Aorta (tissue), 5 donors: ENCODE data around the gene EWSR1. TPM values are rescaled to one million over a fixed set of nuclear protein-coding genes. Genes with fewer than 3 reads are reported as not detected.

ENCODE experiments used
- ATAC-seq: fragments of 200-7000 bp; cut with Tn5 transposase; one replicate; pipeline ENCODE4 v1.9.1; 2022; ENCODE audit warnings: moderate library complexity; ENCODE audit not compliant: low FRiP score
- DNase-seq, 2 donors: peaks; one replicate each; pipeline ENCODE4 v3.0.0-alpha.2; 2020
- H3K27ac ChIP-seq, 2 donors: one replicate each; pipeline ENCODE4 v1.5.1; 2013; ENCODE audit warnings: low read length in 2 of 2, mild to moderate bottlenecking in 2 of 2, moderate library complexity in 2 of 2, control low read depth in 1 of 2, inconsistent platforms in 1 of 2, low read depth in 1 of 2
- H3K27me3 ChIP-seq, 2 donors: one replicate each; pipeline ENCODE4 v1.6.1; 2013; ENCODE audit warnings: control low read depth in 1 of 2, low read length in 1 of 2, mild to moderate bottlenecking in 1 of 2, moderate library complexity in 1 of 2; ENCODE audit not compliant: insufficient read depth in 2 of 2, control insufficient read depth in 1 of 2
- H3K36me3 ChIP-seq, 2 donors: one replicate each; pipeline ENCODE4 v1.6.1; 2013; ENCODE audit warnings: control low read depth in 1 of 2, low read length in 1 of 2, mild to moderate bottlenecking in 1 of 2; ENCODE audit not compliant: insufficient read depth in 2 of 2, control insufficient read depth in 1 of 2
- H3K4me1 ChIP-seq, 2 donors: one replicate each; pipeline ENCODE4 v1.6.1; 2013; ENCODE audit warnings: low read length in 2 of 2, control low read depth in 1 of 2, mild to moderate bottlenecking in 1 of 2, moderate library complexity in 1 of 2; ENCODE audit not compliant: insufficient read depth in 2 of 2, control insufficient read depth in 1 of 2
- H3K4me3 ChIP-seq, 2 donors: one replicate each; pipeline ENCODE4 v1.5.1; 2013; ENCODE audit warnings: low read length in 2 of 2, control low read depth in 1 of 2, mild to moderate bottlenecking in 1 of 2
- H3K9me3 ChIP-seq: one replicate; pipeline ENCODE4 v1.6.1; 2013; ENCODE audit warnings: mild to moderate bottlenecking, low read length; ENCODE audit not compliant: control insufficient read depth
- WGBS, 2 donors: extraction: QIAGEN DNeasy Blood & Tissue Kit; methylation state at CpG; one replicate each; pipeline ENCODE4 v1.1.7; 2013; 5-methylcytosine and 5-hydroxymethylcytosine counted together
- intact Hi-C, 2 donors: fragments of 100-400 bp; cut with DNase I; formaldehyde crosslinking; loops; one replicate each; pipeline versions ENCODE4 v1.14.2 to v1.15.0; 2022
- microRNA-seq, 2 donors: library from miRNA; unstranded; fragments of <30 nt; microRNA quantifications; one replicate each; pipeline ENCODE4 v1.2.0, GENCODE V29; 2020
- polyA plus RNA-seq, 2 donors: library from polyadenylated mRNA; stranded (reverse); fragments of 200-250 nt; gene quantifications; one replicate each; pipeline ENCODE4 v1.2.3, GENCODE V29; 2013
- total RNA-seq, 2 donors: library from RNA; stranded (reverse); fragmentation: NEBNext Ultra II Directional; extraction: Animal tissue kit (Norgen Biotek cat#: 25700); gene quantifications; one replicate each; pipeline ENCODE4 v1.2.1, GENCODE V29; 2021
- donor health status: healthy with polysubstance abuse.
- donor health status: Bipolar disorder and iron deficiency.
- donor health status: DM: no; HTN: no; CAD: no.
- donor health status: DM: no; HTN: no; CAD: no.
- donor health status: DM: yes; HTN: yes; CAD: no.

EWSR1 gene
- total and polyA plus RNA-seq, 4 donors, result 74.8 to 207 (median 180) TPM

DNA sequence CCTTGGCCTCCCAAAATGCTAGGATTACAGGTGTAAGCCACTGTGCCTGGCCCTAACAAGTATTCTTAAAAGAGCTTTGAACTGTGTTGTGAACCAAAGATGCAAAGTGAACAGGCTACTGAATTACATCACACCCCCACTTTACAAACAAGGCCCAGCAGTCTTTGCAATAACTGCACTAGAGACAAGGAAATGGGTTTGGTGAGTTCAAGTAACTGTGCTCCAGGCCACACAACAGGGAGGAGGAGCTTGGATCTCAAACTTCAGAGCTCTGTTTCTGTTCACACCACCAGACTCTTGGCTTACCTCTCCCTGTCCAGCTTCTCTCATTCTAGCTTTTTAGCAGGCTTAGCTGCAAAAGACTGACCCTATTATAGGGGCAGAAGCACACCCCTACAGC, 77.9 kb downstream of the EWSR1 start:
- no peak overlapping the region for H3K4me3 ChIP-seq
- no peaks in the 10 kb centered on the region for H3K27me3 ChIP-seq
- DNase-seq, result peak in 1 of 2 donors; percentile 21
- H3K27ac ChIP-seq, result no peak overlapping the region
- no peaks in the 10 kb centered on the region for H3K9me3 ChIP-seq
- intact Hi-C loops, result no loop called here
- peak; percentile 60 for ATAC-seq
- no peaks in the 10 kb centered on the region for H3K4me1 ChIP-seq
- H3K36me3 ChIP-seq, result peaks cover 0 to 5% of the 10 kb centered on the region in 2 donors

DNA sequence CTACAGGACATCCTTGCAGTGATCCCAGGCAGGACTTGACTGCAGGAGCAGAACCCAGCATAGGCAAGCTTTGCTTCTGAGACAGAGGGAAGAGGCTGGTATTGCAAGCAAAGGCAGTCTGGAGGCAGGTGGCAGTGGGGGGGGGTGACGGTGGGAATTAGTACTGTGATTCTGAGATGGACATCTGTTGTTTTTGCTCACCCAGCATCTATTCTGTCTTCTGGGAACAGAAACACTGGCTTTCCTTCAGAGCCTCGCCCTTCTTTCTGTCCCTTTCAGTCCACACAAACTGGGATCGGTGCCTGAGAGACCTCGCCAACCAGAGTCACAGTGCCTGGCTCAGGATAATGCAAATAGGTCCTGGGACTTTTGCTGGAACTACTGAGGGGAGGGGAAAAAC, 78.6 kb downstream of the EWSR1 start:
- Histone ChIP-seq H3K9me3 (no peaks in the 10 kb centered on the region), H3K4me1 (no peaks in the 10 kb centered on the region), H3K36me3 (peaks cover 0 to 7% of the 10 kb centered on the region in 2 donors), H3K27me3 (no peaks in the 10 kb centered on the region), H3K27ac (no peak overlapping the region), H3K4me3 (no peak overlapping the region)
- intact Hi-C loops, result no loop called here
- 3 to 10% methylated on average over 4 of the region's 4 CpGs for WGBS, 2 donors
- DNase-seq, result peak in 1 of 2 donors; percentile 43
- no peak for ATAC-seq

DNA sequence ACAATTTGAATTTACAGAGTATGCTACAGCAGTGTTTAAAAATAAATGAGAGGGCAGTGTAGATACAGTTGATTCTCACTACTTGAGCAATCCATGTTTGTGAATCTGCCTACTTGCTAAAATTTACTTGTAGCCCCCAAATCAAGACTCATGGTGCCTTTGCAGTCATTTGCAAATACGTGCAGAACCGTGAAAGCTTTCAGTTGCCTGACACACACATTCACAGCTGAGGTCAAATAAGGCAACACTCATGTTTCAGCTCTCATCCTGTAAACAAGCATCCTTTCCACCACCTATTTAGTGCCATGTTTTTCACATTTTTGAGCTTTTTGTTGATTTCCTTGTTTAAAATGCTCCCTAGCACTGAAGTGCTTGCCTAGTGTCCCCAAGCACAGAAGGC, 80.0 kb downstream of the EWSR1 start:
- Histone ChIP-seq H3K4me1 (no peaks in the 10 kb centered on the region), H3K9me3 (no peaks in the 10 kb centered on the region), H3K4me3 (no peak overlapping the region), H3K27me3 (no peaks in the 10 kb centered on the region), H3K27ac (no peak overlapping the region), H3K36me3 (peaks cover 0 to 14% of the 10 kb centered on the region in 2 donors)
- intact Hi-C loops, result no loop called here
- ATAC-seq (no peak), DNase-seq (no peak)
- WGBS, 2 donors, result 93 to 95% methylated on average over 2 of the region's 2 CpGs

DNA sequence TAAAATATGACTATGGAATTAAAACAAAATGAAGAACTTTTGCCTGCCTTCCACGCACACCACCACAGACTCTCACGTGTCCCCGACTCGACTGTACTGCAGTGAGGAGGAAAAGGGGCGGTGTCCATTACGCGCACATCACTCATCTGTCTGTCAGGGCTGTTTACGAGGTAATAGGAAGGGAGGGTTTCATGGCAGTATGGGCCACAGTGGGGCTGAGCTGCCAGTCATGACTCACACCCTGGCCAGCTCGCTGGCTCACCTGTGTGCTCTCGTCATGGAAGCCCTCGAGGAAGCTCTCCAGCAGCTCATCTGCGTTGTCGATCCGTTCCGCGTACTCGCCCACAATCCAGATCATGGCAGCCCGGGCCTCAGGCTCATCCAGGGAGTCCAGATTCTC, 80.9 kb downstream of the EWSR1 start:
- Histone ChIP-seq H3K27ac (no peak overlapping the region), H3K36me3 (peaks cover 0 to 19% of the 10 kb centered on the region in 2 donors), H3K27me3 (no peaks in the 10 kb centered on the region), H3K4me3 (no peak overlapping the region), H3K4me1 (no peaks in the 10 kb centered on the region), H3K9me3 (no peaks in the 10 kb centered on the region)
- no peak for ATAC-seq
- 94 to 96% methylated on average over 18 of the region's 18 CpGs for WGBS, 2 donors
- DNase-seq, result peak in 1 of 2 donors; percentile 45
- intact Hi-C loops, result no loop called here

Small RNA genes lying within 50 kb of the gene (microRNA-seq; reads per million reads assigned to microRNA genes)
- 12.5 to 12.9 reads per million in 2 donors for gene MIR3653

Other genes with a start within 250 kb of the EWSR1 start
- gene C22orf31, start 206.4 kb upstream of the EWSR1 start, total RNA-seq, result not detected
- gene C22orf31, start 206.4 kb upstream of the EWSR1 start, polyA plus RNA-seq, result not detected
- gene KREMEN1, start 195.2 kb upstream of the EWSR1 start, total RNA-seq, result 10 to 100 TPM; 13.4 to 19.1 TPM
- gene KREMEN1, start 195.2 kb upstream of the EWSR1 start, polyA plus RNA-seq, result 1 to 10 TPM; 1.9 to 3.6 TPM
- 1 to 10 TPM; 1.2 to 7.0 TPM for gene EMID1, start 62.4 kb upstream of the EWSR1 start, total RNA-seq
- gene EMID1, start 62.4 kb upstream of the EWSR1 start, polyA plus RNA-seq, result under 1 TPM; 0.13 to 0.69 TPM
- gene RHBDD3, start 287 bp upstream of the EWSR1 start, total RNA-seq, result 10 to 100 TPM in 1 of 2 donors, 1 to 10 TPM in 1; 9.0 to 17.4 TPM
- gene RHBDD3, start 287 bp upstream of the EWSR1 start, polyA plus RNA-seq, result 10 to 100 TPM in 1 of 2 donors, 1 to 10 TPM in 1; 5.5 to 19.4 TPM
- gene GAS2L1, start 38.4 kb downstream of the EWSR1 start, total RNA-seq, result 10 to 100 TPM; 21.0 to 22.3 TPM
- 10 to 100 TPM; 11.4 to 21.5 TPM for gene GAS2L1, start 38.4 kb downstream of the EWSR1 start, polyA plus RNA-seq
- 1 to 10 TPM; 3.0 to 3.5 TPM for gene RASL10A, start 47.4 kb downstream of the EWSR1 start, total RNA-seq
- gene RASL10A, start 47.4 kb downstream of the EWSR1 start, polyA plus RNA-seq, result under 1 TPM in 1 of 2 donors, not detected in 1; 0.49 TPM
- 10 to 100 TPM; 65.7 to 71.9 TPM for gene AP1B1, start 120.3 kb downstream of the EWSR1 start, total RNA-seq
- gene AP1B1, start 120.3 kb downstream of the EWSR1 start, polyA plus RNA-seq, result 10 to 100 TPM; 22.3 to 22.6 TPM
- not detected for gene RFPL1, start 170.3 kb downstream of the EWSR1 start, total RNA-seq
- not detected for gene RFPL1, start 170.3 kb downstream of the EWSR1 start, polyA plus RNA-seq
- gene NEFH, start 211.9 kb downstream of the EWSR1 start, total RNA-seq, result under 1 TPM; 0.36 to 0.63 TPM
- under 1 TPM in 1 of 2 donors, not detected in 1; 0.38 TPM for gene NEFH, start 211.9 kb downstream of the EWSR1 start, polyA plus RNA-seq